ENCODE measurements around the gene COPS9. TPM values are rescaled to one million over a fixed set of nuclear protein-coding genes. Genes with fewer than 3 reads are reported as not detected.

The COPS9 gene
- total RNA-seq, 4 donors from 2014 or later = 13.1 to 124 (median 72.1) TPM

- TF ChIP-seq POLR2AphosphoS5 (IDR thresholded peaks at IDR 0.05) (no peak), POLR2A (IDR thresholded peaks at IDR 0.05) (no peak), EP300 (IDR thresholded peaks at IDR 0.05; ENCODE audit: low read depth) (no peak), CTCF (IDR thresholded peaks at IDR 0.05) (no peak)
- peaks cover 0 to 16% (median 7%) of the 10 kb centered on the region in 4 donors for H3K36me3 ChIP-seq
- H3K9me3 ChIP-seq = no peaks in the 10 kb centered on the region
- 90 to 94% methylated on average over 12 to 16 of the region's 16 CpGs for WGBS, 2 donors (ENCODE audit: low coverage in 1 of 2)
- H3K4me1 ChIP-seq = no peaks in the 10 kb centered on the region
- no peak for DNase-seq
- no peaks in the 10 kb centered on the region for H3K27me3 ChIP-seq
- in situ Hi-C loops (cut with MboI; ENCODE audit: low pct_ligation_motif_present in 1 of 4, low pct_unique_long_range_greater_than_20kb in 1 of 4, low sequenced_read_pairs in 3 of 4) (no loop called here), intact Hi-C loops (cut with DNase I; ENCODE audit: low total_unique reads) (no loop called here)
- no peak overlapping the region for H3K27ac ChIP-seq
- H3K4me3 ChIP-seq = no peak overlapping the region
Measured at GRCh38 chr2:240127911-240128607, 8.0 kb downstream of the COPS9 start.

GRCh38 chr2:240127191-240127750, 8.8 kb downstream of the COPS9 start:
- intact Hi-C loops (cut with DNase I; ENCODE audit: low total_unique reads) (no loop called here), in situ Hi-C loops (cut with MboI; ENCODE audit: low pct_ligation_motif_present in 1 of 4, low pct_unique_long_range_greater_than_20kb in 1 of 4, low sequenced_read_pairs in 3 of 4) (no loop called here)
- no peak for DNase-seq
- Histone ChIP-seq H3K27me3 (no peaks in the 10 kb centered on the region), H3K9me3 (no peaks in the 10 kb centered on the region), H3K36me3 (peaks cover 0 to 16% (median 7%) of the 10 kb centered on the region in 4 donors), H3K4me1 (no peaks in the 10 kb centered on the region), H3K4me3 (no peak overlapping the region), H3K27ac (no peak overlapping the region)
- TF ChIP-seq EP300 (IDR thresholded peaks at IDR 0.05; ENCODE audit: low read depth) (no peak), POLR2A (IDR thresholded peaks at IDR 0.05) (no peak), CTCF (IDR thresholded peaks at IDR 0.05) (no peak), POLR2AphosphoS5 (IDR thresholded peaks at IDR 0.05) (no peak)
- 95 to 100% methylated on average over 2 to 7 of the region's 7 CpGs for WGBS, 2 donors (ENCODE audit: low coverage in 1 of 2)

- no peak overlapping the region for H3K4me3 ChIP-seq
- peaks cover 0 to 16% (median 7%) of the 10 kb centered on the region in 4 donors for H3K36me3 ChIP-seq
- H3K27ac ChIP-seq = no peak overlapping the region
- TF ChIP-seq CTCF (IDR thresholded peaks at IDR 0.05) (no peak), EP300 (IDR thresholded peaks at IDR 0.05; ENCODE audit: low read depth) (no peak), POLR2AphosphoS5 (IDR thresholded peaks at IDR 0.05) (no peak), POLR2A (IDR thresholded peaks at IDR 0.05) (no peak)
- in situ Hi-C loops (cut with MboI; ENCODE audit: low pct_ligation_motif_present in 1 of 4, low pct_unique_long_range_greater_than_20kb in 1 of 4, low sequenced_read_pairs in 3 of 4) = no loop called here
- intact Hi-C loops (cut with DNase I; ENCODE audit: low total_unique reads) = no loop called here
- H3K27me3 ChIP-seq = no peaks in the 10 kb centered on the region
- DNase-seq = no peak
- no peaks in the 10 kb centered on the region for H3K4me1 ChIP-seq
- WGBS, 2 donors (ENCODE audit: low coverage in 1 of 2) = 95 to 96% methylated on average over 5 to 10 of the region's 10 CpGs
- no peaks in the 10 kb centered on the region for H3K9me3 ChIP-seq
Measured at GRCh38 chr2:240126731-240127130, 9.4 kb downstream of the COPS9 start.

- Histone ChIP-seq H3K4me1 (no peaks in the 10 kb centered on the region), H3K9me3 (no peaks in the 10 kb centered on the region), H3K27me3 (no peaks in the 10 kb centered on the region), H3K4me3 (no peak overlapping the region), H3K27ac (no peak overlapping the region), H3K36me3 (peaks cover 0 to 14% (median 6%) of the 10 kb centered on the region in 4 donors)
- TF ChIP-seq POLR2AphosphoS5 (IDR thresholded peaks at IDR 0.05) (no peak), POLR2A (IDR thresholded peaks at IDR 0.05) (no peak), EP300 (IDR thresholded peaks at IDR 0.05; ENCODE audit: low read depth) (no peak)
- in situ Hi-C loops (cut with MboI; ENCODE audit: low pct_ligation_motif_present in 1 of 4, low pct_unique_long_range_greater_than_20kb in 1 of 4, low sequenced_read_pairs in 3 of 4) = no loop called here
- intact Hi-C loops (cut with DNase I; ENCODE audit: low total_unique reads) = no loop called here
- no peak for DNase-seq
- WGBS, 2 donors (ENCODE audit: low coverage in 1 of 2) = 96% methylated on average over 14 of the region's 14 CpGs; no CpG with 5 or more reads in 1 of the 2 donors
Measured at GRCh38 chr2:240125742-240126141, 10.4 kb downstream of the COPS9 start.

All from transverse colon (tissue), 4 donors.